Activated CD4-positive, alpha-beta T cell treated with anti-CD3 and anti-CD28 coated beads, Interleukin-2, amount 50 U/mL, for 24 hours (primary cell): ENCODE data around the gene NF2.

ENCODE experiments used
- DNase-seq, 2 donors: peaks; one replicate each; pipeline ENCODE4 v3.0.0-alpha.2; 2020; ENCODE audit warnings: low read depth in 1 of 2, low spot score in 1 of 2

The NF2 gene

DNA sequence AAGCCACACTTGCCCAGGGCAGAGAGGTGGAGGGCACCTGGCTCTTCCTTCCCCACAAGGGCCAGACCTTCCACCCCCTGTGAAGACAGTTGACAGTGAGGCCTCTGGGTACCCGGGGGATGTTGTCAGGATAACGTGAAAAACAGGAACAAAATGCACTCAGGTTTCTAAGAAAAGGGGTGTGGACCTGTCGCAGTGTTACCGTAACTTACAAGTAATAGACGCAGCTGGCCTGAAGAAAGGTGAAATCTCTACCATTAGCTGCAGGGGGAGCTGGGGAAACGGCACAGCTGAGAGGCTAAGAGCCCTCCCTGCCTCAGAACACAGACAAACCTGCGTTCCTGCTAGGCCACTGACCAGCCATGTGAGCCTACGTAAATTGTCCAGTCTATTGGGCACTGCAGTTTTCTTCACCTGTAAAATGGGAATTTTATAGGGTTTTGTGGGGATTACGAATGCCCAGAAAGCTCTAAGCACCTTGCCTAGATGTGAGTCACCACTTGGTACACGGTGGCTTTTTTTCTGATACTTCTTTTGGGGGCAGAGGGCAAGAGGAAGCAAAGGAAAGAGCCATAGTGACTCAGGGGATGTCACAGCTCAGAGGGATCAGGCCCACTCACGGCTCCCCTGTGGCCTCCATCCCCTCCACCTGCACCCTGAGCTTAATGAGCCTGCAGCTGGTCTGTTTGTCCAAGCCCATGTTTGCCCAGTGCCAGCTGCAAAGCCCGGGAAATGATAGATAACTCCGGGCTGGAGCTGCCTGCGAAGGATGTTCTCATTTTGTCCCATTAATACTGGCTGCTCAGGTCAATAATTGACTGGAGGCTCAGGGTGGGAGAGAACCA lies 97.9 kb downstream of the NF2 start:
- DNase-seq: no peak

- no peak for DNase-seq
These were observed 98.8 kb downstream of the NF2 start for GRCh38 chr22:29702000-29702930.

DNA sequence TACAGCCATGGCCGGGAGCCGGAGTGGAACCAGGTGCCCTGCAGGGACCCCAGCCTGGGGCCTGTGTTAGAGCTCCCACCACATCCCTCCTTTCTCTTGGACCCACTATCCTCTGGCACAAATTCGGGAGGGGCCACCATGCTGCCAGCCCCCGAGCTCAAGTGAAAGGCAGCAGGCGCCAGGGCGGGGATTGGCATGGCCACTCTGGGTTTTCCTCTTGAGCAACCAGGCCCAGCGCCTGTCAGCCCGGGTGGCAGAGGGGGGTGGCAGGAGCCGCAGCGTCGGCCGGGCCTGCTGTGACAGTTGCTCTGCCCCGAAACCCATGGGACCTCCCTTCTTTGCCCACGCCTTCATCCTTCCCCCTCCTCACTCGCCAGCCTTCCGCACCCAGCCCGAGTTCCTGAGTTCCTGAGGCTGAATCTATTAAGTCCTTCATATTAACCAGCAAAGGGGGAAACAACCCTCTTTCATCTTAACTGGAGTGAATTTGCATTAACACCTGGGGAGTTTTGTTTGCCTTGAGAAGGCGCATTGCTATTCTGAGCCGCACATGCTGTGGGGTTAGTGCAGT lies 99.6 kb downstream of the NF2 start:
- no peak for DNase-seq

- no peak for DNase-seq
These were observed 100.2 kb downstream of the NF2 start for GRCh38 chr22:29703569-29704195.

- DNase-seq: no peak
These were observed 101.3 kb downstream of the NF2 start for GRCh38 chr22:29704528-29705285.

DNA sequence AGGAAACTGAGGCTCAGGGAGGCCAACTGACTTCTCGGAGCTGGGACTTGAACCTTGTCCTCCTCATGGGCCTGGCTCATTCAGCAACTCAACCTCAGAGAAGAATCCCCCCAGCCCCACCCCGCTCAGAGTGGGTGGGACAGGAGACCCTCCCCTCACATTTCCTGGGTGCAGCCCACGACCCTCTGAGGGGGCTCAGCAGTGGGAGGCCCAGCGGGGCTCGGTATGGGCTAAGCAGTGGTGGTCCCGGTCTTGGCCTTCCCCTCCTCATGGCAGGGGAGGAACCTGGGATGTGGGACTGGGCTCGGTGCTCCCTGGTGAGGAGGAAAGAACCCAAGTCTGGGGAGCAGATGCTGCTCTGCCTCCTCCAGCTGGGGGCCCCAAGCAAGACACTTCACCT lies 102.2 kb downstream of the NF2 start:
- no peak for DNase-seq

- no peak for DNase-seq
These were observed 103.1 kb downstream of the NF2 start for GRCh38 chr22:29706486-29706885.

DNA sequence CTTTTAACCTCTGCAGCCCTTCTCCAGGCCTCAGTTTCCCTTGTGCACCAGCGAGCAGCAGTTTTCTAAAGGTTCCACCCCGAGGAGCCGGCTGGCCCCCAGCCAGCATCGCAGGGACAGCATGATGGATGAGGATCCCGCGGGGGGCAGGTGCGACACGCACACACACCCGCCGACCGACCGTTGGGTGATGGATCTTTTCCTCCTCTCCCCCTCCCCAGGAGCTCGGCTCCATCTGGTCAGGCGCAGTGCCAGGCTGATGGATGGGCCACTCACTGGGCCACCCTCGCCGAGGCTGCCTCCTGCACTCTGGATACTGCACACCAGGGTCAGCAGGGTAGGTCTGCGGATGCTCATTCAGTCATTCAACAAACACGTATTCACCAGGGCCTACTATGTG lies 103.6 kb downstream of the NF2 start:
- DNase-seq: no peak

DNA sequence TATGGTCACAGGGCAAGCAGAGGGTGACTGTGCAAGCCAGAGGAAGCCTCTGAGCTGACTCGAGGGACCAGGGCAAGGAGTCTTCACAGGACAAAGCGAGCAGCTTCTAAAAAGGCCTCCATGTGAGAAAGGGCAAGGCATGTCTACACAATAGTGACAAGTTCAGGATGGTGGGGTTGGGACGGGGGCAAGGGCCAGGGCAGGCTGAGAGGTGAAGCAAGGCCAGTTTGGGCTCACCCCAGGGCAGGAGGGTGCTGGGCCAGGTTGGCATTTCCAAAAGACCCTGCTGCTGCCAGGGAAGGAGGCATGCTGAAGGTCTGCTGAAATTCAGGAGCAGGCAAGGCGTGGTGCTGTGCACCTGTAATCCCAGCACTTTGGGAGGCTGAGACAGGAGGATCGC lies 104.0 kb downstream of the NF2 start:
- DNase-seq: no peak

DNA sequence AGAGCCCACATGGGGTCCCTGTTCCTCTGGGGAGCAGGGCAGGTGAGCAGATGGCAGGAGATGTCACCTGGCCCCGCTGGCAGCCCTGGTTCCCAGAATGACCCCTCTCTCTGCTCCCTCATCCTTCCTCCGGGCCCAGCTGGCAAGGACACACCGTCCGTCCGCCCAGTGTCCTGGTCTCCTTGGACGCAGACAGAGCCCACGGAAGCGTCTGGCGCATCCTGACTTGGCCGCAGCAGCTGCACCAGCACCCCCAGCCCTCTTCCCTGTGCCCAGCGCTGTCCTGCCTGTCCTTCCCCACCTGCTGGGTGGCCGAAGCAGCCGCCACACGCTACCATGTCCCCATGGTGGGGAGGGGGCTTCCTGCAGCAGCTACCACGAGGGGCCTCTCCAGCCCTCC lies 106.8 kb downstream of the NF2 start:
- DNase-seq: no peak

DNA sequence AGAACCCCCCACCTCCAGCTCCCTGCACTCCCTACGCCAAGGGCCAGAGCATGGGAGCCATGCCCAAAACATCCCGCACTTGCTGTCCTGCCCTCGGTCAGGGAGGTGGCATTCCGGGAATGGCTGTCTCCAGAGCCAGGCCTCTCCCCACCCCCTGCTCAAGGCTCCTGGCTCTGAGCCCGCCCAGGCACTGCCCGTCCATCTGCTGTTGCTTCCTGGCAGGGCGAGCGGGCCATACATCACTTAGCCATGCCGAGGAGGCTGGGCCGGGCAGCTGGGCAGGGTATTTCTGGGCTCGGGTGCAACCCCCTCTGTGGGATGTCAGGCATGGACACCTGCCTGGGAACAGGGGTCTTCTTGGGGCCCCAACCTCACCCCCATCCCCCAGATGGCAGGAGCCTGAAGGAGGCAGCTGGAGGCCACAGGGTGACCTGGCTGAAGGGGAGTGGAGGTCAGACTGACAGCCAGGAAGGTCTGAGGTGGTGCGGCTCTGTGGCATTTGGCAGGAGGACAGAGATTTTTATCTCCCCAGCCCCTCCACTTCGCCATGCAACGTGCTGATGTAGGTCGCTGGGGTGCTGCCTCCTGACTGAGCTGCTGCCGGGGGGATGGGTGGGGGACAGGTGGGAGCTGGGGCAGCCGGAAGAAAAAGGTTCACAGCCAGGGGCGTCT lies 107.6 kb downstream of the NF2 start:
- no peak for DNase-seq

DNA sequence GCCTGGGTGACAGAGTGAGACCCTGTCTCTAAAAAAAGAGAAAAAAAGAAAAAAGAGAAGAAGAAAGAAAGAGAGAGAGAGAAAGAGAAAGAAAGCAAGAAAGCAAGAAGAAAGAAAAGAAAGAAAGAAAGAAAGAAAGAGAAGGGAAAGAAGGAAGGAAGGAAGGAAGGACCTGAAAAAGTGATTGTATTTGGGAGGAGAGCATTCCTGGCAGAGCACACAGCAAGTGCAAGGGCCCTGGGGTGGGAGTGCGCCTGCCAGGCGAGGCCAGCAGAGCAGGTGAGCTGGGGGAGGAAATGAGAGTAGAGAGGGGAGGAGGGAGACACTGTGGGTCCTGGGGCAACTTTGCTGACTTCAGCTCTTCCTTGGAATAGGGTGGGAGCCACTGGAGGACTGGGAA lies 108.7 kb downstream of the NF2 start:
- no peak for DNase-seq

DNA sequence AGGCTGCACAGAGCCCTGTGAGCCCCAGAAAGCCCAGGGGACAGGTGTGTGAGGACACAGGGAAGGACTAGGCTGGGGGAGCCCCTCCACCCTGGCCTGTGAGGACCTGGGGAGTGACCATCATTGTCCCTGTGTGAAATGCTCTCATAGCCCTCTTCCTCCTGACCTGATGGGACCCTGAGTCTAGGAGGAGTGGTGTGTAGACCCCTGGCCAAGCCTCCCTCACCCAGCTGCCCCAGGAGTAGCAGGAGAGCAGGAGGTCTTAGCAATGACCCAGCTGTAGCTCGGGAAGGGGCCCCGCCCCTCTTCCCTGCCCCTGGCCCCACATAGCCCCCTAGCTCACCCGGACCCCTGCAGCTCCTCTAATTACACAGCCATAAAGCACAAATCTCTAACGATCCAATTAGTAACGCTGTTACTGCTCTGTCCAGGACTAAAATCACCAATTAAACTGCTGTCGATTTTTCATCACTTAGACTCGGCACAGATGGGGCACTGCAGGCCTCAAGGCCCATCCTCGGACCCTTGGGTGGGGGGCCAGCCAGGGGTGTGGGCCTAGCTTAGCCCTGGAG lies 109.8 kb downstream of the NF2 start:
- no peak for DNase-seq

- DNase-seq: no peak
These were observed 111.8 kb downstream of the NF2 start for GRCh38 chr22:29715240-29715639.

DNA sequence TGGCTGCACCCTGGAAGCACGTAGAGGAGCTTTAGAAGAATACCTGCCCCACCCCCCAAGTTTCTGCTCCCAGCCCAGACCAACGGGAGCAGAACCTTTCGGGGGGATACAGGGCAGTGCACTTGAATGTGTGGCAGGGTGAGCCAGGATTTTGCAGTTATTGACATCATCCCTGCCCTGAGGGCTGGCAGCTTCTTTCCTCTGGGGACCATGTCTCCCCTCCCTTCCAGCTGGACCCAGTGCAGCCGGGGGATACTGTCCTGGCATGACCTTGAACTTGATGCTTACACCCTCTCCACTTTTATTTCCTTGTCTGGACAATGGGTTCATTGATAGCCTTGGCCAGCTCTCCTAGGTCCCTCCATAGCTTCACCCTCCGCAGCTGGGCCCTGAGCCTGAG lies 112.3 kb downstream of the NF2 start:
- no peak for DNase-seq

GRCh38 chr22:29716814-29717545 lies 113.5 kb downstream of the NF2 start:
- DNase-seq: no peak

GRCh38 chr22:29717789-29718188 lies 114.4 kb downstream of the NF2 start:
- no peak for DNase-seq

DNA sequence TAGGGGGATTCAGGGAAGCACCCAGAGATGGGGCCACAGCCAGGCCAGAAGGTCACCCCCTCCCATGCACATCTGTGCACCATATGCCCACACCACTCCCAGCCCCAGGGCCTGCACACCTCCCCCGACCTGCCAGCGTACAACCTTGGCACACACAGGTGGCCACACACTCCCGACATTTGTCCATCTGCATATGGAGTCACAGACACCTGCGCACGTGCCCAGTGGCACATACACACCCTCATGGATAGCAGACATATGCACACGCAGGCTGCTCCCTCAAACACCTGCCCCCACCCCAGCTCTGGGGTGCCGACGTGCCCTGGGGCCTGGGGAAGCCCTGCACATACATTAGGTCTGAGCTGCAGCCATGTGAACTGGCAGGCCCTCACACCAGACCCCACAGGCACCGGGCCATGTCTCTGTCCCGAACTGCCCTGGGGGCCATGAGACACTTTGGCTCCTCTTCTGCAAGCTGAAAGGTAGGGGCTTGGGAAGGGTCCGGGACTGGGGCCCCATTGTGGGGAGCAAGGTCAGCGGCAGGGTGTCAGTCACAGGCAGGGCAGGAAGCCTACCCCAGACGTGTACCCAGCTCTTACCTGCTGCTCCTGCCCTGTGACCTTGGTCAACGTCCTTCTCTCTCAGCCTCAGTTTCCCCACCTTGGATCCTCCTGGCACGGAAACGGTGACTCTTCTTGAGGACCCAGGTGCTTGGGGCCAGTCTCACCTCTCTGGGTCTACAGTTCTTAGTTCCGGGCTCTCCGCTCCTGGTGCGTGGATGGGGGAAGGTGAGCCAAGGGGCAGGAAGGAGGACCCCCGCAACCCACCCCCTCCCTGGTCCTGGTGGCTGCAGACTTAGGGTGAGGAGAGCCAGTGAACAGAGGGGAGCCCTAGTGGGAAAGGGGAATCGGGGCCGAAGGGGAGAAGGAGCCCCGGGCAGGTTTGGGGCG lies 115.8 kb downstream of the NF2 start:
- no peak for DNase-seq
